OCI-LY7 (cell line): ENCODE data around the gene VWA5B1. TPM values are rescaled to one million over a fixed set of nuclear protein-coding genes. Genes with fewer than 3 reads are reported as not detected.
A peak's percentile ranks its signal among the peaks of the same experiment; 100 is the strongest.

Experiments used
- BruUV-seq: library from RNA; stranded (reverse); fragments of 400-500 nt; replicated peaks from 2 replicates; lab custom pipeline; 2021; lab: Mats Ljungman, UMichigan
- CTCF ChIA-PET: fragments of 300-600 bp; sonication (Branson Sonifier 250); formaldehyde crosslinking; loops from one replicate; lab custom pipeline; 2022; ENCODE audit warnings: antibody characterized with exemption; ENCODE audit not compliant: unreplicated experiment; lab: Charles Lee
- POLR2A ChIA-PET: fragments of 300-600 bp; sonication (Branson Sonifier 250); formaldehyde crosslinking; loops from one replicate; lab custom pipeline; 2022; ENCODE audit warnings: antibody characterized with exemption; lab: Charles Lee
- DNase-seq: peaks from one replicate; pipeline ENCODE4 v3.0.0-alpha.2; 2015; ENCODE audit warnings: low spot score
- H2AFZ ChIP-seq: fragments of 200-600 bp; sonication (generic), shearing (Covaris generic); 2 replicates; pipeline ENCODE4 v1.6.1; 2014; ENCODE audit warnings: mild to moderate bottlenecking, antibody characterized with exemption, low read length, moderate library complexity
- H3K27ac ChIP-seq: fragments of 200-600 bp; sonication (generic); 2 replicates; pipeline ENCODE4 v1.5.1; 2014; ENCODE audit warnings: mixed run types, low read depth, mild to moderate bottlenecking, moderate library complexity, low read length, inconsistent platforms; ENCODE audit not compliant: poor library complexity, severe bottlenecking
- H3K36me3 ChIP-seq: fragments of 200-600 bp; sonication (generic); 2 replicates; pipeline ENCODE4 v1.6.1; 2014; ENCODE audit warnings: mild to moderate bottlenecking, antibody characterized with exemption, low read length, moderate library complexity, mixed read lengths; ENCODE audit not compliant: insufficient read depth
- H3K4me1 ChIP-seq: fragments of 200-600 bp; sonication (generic); 2 replicates; pipeline ENCODE4 v1.5.1; 2014; ENCODE audit warnings: mild to moderate bottlenecking, low read length; ENCODE audit not compliant: insufficient read depth, poor library complexity, severe bottlenecking
- H3K4me2 ChIP-seq: fragments of 200-600 bp; sonication (generic); 2 replicates; pipeline ENCODE4 v1.6.1; 2014; ENCODE audit warnings: mild to moderate bottlenecking, low read length
- H3K4me3 ChIP-seq: fragments of 200-600 bp; sonication (generic); 2 replicates; pipeline ENCODE4 v1.5.1; 2014; ENCODE audit warnings: mild to moderate bottlenecking, low read depth, low read length; ENCODE audit not compliant: poor library complexity, severe bottlenecking
- H3K79me2 ChIP-seq: fragments of 200-600 bp; sonication (generic); 2 replicates; pipeline ENCODE4 v1.6.1; 2016; ENCODE audit warnings: low read depth, mild to moderate bottlenecking, low read length, moderate library complexity, mixed read lengths; ENCODE audit not compliant: insufficient read depth
- H3K9me2 ChIP-seq: fragments of 200-600 bp; sonication (generic); 2 replicates; pipeline ENCODE4 v1.6.1; 2016; ENCODE audit warnings: mild to moderate bottlenecking, low read length, mixed read lengths; ENCODE audit not compliant: insufficient read depth
- H3K9me3 ChIP-seq: fragments of 200-600 bp; sonication (generic); 2 replicates; pipeline ENCODE4 v1.6.1; 2014; ENCODE audit warnings: mild to moderate bottlenecking, mixed run types, low read length, mixed read lengths
- H4K20me1 ChIP-seq: fragments of 200-600 bp; sonication (generic); 2 replicates; pipeline ENCODE4 v1.6.1; 2014; ENCODE audit warnings: mild to moderate bottlenecking, antibody characterized with exemption, low read length, moderate library complexity, mixed read lengths; ENCODE audit not compliant: insufficient read depth
- CTCF ChIP-seq: fragments of 200-600 bp; sonication (generic); conservative IDR thresholded peaks from 2 replicates; pipeline ENCODE4 v1.5.1; 2014; ENCODE audit warnings: mild to moderate bottlenecking, antibody characterized with exemption, low read length, moderate library complexity, mixed read lengths
- EZH2phosphoT487 ChIP-seq: fragments of 200-600 bp; sonication (generic); IDR thresholded peaks from 2 replicates; pipeline ENCODE4 v1.6.1; 2018; ENCODE audit warnings: low read depth, borderline replicate concordance, mild to moderate bottlenecking, mixed run types, antibody characterized with exemption, low read length, moderate library complexity, mixed read lengths
- intact Hi-C: fragments of 100-400 bp; cut with micrococcal nuclease; formaldehyde crosslinking; loops from one replicate; pipeline ENCODE4 v1.10.0; 2022; ENCODE audit not compliant: unreplicated experiment
- total RNA-seq, 2 experiments: library from RNA; depleted of rRNA in 1 of 2; stranded (reverse); fragments of >200 nt in 1 of 2; shearing (Covaris generic) in 1 of 2; gene quantifications; 2 replicates each; pipeline ENCODE4 v1.2.3, GENCODE V29; 2014 to 2022

The VWA5B1 gene
- total RNA-seq, 2 experiments from 2014 or later = 0.19 to 0.25 TPM

- Histone ChIP-seq H3K36me3 (no peaks in the 10 kb centered on the region), H3K27ac (no peak overlapping the region), H3K9me2 (no peaks in the 10 kb centered on the region), H3K4me1 (peaks cover 27% of the 10 kb centered on the region), H3K4me2 (peak overlapping the region; percentile 57), H4K20me1 (no peaks in the 10 kb centered on the region), H3K4me3 (no peak overlapping the region), H3K9me3 (no peaks in the 10 kb centered on the region), H3K79me2 (no peaks in the 10 kb centered on the region), H2AFZ (no peak overlapping the region)
- POLR2A ChIA-PET = interaction anchor here (0.8 kb wide), 1 partner anchor 288 kb away, joined by 3 read pairs; no protein-coding TSS in a partner anchor
- DNase-seq = no peak
- no TSS peak for BruUV-seq
- CTCF ChIA-PET = no interaction called here
- intact Hi-C loops = no loop called here
- TF ChIP-seq EZH2phosphoT487 (no peak), CTCF (no peak)
Measured at GRCh38 chr1:20372676-20373075, 82.0 kb downstream of the VWA5B1 start.

GRCh38 chr1:20373286-20373685, 82.6 kb downstream of the VWA5B1 start:
- no TSS peak for BruUV-seq
- DNase-seq = peak; percentile 68
- POLR2A ChIA-PET = interaction anchor here (0.7 to 0.8 kb wide), 4 partner anchors 9 to 287 kb away, joined by 3 to 4 read pairs (median 3); no protein-coding TSS in a partner anchor
- CTCF ChIA-PET = no interaction called here
- H2AFZ ChIP-seq = no peak overlapping the region
- no peaks in the 10 kb centered on the region for H4K20me1 ChIP-seq
- TF ChIP-seq EZH2phosphoT487 = no peak
- no peak for TF ChIP-seq CTCF
- intact Hi-C loops = no loop called here
- peak overlapping the region; percentile 57 for H3K4me2 ChIP-seq
- no peaks in the 10 kb centered on the region for H3K36me3 ChIP-seq
- no peaks in the 10 kb centered on the region for H3K79me2 ChIP-seq
- peaks cover 29% of the 10 kb centered on the region for H3K4me1 ChIP-seq
- no peak overlapping the region for H3K27ac ChIP-seq
- H3K9me2 ChIP-seq = no peaks in the 10 kb centered on the region
- H3K4me3 ChIP-seq = no peak overlapping the region
- H3K9me3 ChIP-seq = no peaks in the 10 kb centered on the region

GRCh38 chr1:20373764-20374163, 83.1 kb downstream of the VWA5B1 start:
- Histone ChIP-seq H3K9me3 (no peaks in the 10 kb centered on the region), H4K20me1 (no peaks in the 10 kb centered on the region), H2AFZ (no peak overlapping the region), H3K4me1 (peaks cover 33% of the 10 kb centered on the region), H3K4me3 (no peak overlapping the region), H3K9me2 (no peaks in the 10 kb centered on the region), H3K27ac (no peak overlapping the region), H3K79me2 (no peaks in the 10 kb centered on the region), H3K36me3 (no peaks in the 10 kb centered on the region), H3K4me2 (peak overlapping the region; percentile 57; the same call in 1 of the 2 replicates)
- DNase-seq = no peak
- BruUV-seq = no TSS peak
- intact Hi-C loops = no loop called here
- ChIA-PET POLR2A (interaction anchor here (0.7 to 0.8 kb wide), 4 partner anchors 10 to 287 kb away, joined by 3 to 4 read pairs (median 3); no protein-coding TSS in a partner anchor), CTCF (no interaction called here)
- TF ChIP-seq CTCF = no peak
- no peak for TF ChIP-seq EZH2phosphoT487
